GF-D8 (cell line): Measurements from ENCODE around the gene ALDH9A1.
"Not testable (repeated sequence)": the region's sequence is repeated elsewhere in the genome, so short reads cannot be mapped to it uniquely, and the experiment has no call there.

Experiments
- DNase-seq: peaks from one replicate; lab custom pipeline; 2025; lab: John Stamatoyannopoulos, UW

The ALDH9A1 gene

DNA sequence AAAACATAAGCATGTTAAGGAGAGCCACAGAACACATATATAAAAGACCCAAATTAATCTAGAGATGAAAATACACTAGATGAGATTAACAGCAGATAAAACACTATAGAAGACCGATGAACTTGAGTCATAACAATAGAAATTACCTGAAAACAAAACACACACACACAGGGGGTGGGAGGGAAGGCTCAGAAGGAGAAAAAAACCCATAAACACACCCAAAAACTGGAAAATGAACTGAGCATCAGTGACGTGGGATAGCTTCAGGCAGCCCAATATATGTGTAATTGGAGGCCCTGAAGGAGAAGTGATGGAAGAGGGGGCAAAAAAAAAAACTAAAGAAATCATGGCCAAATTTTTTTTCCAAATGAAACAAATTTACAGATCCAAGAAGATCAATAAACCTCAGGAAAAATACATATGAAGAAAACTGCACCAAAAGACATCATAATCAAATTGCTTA, 11.4 kb downstream of the ALDH9A1 start:
- no peak for DNase-seq

DNA sequence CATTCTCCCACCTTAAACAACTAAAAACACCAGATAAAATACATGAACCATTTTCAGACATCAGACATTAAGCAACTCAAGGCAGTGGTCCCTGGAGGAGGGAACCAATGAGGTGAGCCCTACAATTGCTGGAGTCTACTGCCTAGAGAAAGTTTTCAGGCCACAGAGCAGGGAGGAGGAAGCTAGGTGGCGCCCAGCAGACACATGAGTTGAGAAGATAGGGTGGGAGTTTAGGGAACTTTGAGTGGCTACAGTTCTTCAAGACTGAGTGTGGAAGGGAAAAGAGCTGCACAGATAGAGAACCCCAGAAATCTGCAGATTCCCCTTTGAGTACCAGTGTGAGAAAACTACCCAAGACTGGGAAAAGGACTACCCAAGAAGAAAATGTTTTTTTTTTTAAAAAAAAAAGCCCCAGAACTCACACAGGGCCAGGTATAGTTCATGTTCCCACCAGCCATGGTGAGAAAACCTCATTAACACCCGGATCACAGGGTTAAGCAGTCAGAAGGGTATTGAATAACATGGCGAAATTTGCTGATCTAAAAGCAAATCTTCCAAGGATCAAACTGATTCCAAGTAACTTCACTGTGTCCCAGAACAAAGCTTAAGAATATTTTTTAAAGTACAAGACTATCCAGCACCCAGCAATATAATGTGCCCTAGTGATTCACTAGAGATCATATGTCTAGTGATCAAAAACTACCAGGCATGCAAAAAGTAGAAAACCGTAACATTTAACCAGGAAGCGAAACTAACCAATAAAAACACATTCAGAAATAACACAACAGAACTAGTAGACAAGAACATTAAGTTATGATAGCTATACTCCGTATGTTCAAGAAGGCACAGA, 12.0 kb downstream of the ALDH9A1 start:
- DNase-seq = peak; percentile 3

GRCh38 chr1:165683848-165684485, 14.4 kb downstream of the ALDH9A1 start:
- no peak for DNase-seq

DNA sequence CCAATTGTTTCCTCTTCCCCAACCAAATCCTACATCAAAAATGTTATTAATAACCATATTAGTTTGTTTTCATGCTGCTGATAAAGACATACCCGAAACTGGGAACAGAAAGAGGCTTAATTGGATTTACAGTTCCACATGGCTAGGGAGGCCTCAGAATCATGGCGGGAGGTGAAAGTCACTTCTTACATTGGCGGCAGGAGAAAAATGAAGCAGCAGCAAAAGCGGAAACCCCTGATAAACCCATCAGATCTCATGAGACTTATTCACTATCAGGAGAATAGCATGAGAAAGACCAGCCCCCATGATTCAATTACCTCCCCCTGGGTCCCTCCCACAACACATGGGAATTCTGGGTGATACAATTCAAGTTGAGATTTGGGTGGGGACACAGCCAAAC, 17.6 kb downstream of the ALDH9A1 start:
- not testable (repeated sequence) for DNase-seq

DNA sequence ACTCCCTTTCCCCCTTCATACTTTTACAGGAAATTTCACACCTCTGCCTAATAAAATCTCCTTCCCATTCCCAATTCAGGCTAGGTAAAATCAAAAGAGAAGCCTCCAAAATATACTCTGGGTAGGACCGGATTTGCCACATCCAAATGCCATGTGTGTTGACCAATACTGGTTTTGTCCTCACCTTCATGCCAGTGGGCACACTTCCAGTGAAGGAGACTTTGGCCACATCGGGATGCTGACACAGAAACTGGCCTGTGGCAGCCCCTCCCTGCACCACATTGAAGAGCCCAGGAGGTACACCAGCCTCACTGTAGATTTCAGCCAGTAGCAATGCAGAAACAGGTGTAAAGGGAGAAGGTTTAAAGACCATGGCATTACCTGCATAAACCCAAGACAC, 18.1 kb downstream of the ALDH9A1 start:
- DNase-seq = no peak

DNA sequence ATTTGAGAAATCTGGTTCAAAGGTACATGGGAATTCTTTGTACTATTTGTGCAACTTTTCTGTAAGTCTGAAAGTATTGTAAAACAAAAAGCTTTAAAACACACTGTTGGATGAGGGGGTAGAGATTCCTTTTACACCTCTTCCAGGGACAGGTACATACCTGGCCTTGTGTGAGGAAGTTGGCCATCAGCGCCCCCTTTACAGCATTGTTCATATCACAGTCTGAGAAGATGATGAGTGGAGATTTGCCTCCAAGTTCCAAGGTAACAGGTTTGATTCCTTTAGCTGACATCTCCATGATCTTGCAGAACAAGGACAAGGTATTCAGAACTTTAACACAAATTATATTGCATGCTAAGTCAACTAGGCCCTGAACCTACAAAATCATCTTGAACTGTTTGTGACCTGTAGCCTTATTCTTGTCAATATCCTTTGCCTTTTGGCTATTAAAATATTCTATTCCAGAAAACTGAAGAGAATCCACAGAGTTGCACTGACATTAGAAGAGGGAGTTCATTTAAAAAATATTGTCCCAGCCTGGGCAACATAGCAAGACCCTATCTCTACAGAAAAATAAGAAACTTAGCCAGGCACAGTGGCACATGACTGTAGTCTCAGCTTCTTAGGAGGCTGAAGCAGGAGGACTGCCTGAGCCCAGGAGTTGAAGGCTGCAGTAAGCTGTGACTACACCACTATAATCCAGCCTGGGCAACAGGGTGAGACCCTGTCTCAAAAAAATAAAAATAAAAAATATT, 18.9 kb downstream of the ALDH9A1 start:
- no peak for DNase-seq

DNA sequence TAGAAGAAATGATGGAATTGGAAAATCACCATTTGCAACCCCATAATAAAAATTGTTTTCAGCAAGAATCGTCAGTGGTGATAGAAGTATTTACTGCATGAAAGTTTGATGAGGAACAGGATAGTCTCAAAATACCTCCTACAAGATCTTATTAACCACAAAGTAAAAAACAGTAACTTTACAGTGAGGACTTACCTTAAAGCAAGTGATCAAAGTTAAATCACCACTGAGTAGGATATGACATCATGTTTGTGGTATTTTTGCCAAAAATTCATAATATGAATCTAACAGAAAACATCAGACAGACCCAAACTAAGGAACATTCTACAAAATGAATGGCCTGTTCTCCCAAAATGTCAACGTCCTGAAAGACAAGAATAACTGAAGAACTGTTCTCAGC, 19.9 kb downstream of the ALDH9A1 start:
- DNase-seq = no peak

DNA sequence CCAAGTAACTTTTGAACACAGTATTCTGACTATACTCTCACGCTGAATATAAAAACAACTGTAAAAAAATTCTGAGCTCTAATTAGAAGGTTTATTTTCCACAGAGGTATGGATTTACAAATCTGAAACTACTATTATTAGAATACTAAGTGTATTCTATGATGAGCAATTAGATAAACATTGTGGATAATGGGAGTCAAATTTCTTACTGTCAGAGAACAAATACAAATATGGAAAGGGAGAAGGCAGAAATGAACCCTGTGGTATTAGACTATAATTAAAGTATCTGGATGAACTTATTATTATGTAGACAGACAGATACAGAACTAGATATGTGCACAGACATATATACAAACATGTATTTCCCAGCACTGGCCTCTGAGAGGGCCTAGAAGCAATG, 22.6 kb downstream of the ALDH9A1 start:
- DNase-seq = no peak

GRCh38 chr1:165674599-165674998, 23.8 kb downstream of the ALDH9A1 start:
- DNase-seq = no peak

DNA sequence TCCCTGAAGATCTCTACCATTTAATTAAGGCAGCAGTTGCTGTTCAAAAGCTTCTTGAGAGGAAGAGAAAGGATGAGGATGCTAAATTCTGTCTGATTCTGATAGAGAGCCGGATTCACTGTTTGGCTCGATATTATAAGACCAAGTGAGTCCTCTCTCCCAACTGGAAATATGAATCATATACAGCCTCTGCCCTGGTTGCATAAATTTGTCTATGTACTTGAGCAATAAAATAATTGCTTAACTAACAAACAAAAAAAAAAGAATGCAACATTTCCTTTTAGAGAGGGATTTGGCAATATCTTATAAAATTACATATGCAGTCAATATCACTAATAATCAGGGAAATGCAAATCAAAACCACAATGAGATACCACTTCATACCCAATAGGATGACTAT, 26.8 kb downstream of the ALDH9A1 start:
- DNase-seq = no peak

DNA sequence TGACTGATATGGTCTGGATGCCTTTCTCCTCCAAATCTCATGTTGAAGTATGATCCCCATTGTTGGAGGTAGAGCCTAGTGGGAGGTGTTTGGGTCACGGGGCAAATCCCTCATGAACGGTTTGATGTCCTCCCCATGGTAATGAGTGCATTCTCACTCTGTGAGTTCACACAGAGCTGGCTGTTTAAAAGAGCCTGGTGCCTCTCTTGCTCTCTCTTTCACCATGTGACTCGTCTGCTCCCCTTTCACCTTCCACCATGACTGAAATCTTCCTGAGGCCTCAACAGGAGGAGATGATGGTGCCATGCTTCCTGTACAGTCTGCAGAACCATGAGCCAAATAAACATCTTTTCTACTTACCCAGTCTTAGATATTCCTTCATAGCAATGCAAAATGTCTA, 30.2 kb downstream of the ALDH9A1 start:
- no peak for DNase-seq

DNA sequence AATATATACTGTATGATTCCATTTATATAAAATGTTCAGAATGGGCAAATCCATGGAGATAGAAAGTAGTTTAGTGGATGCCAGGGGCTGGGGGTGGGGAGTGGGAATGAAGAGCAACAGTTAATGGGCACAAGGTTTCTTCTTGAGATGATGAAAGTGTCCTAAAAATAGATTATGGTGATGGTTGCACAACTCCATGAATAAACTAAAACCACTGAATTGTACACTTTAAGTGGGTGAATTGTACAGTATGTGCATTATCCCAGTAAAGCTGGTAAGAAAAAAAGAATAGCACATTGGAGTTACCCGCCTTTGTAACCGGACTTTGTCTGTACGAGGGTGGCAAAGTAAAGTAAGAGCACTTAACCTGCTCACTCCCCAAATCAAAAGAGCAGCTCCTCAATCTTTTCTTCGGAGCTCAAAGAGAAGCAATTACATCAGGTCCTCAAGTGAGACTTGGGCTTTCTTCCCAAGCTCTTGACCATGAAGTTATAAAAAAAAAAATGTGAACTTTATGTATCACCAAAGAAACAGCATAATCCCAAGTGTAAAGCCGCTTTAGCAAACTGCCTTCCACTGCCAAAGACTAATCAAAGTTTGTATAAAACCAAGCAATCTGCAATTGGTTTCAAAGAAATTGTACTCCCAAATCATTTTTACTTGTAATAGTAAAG, 32.1 kb downstream of the ALDH9A1 start:
- DNase-seq = peak; percentile 9

- DNase-seq = no peak
Measured at GRCh38 chr1:165662186-165662585, 36.2 kb downstream of the ALDH9A1 start.

GRCh38 chr1:165661703-165662102, 36.7 kb downstream of the ALDH9A1 start:
- DNase-seq = no peak

- no peak for DNase-seq
Measured at GRCh38 chr1:165659581-165659895, 38.8 kb downstream of the ALDH9A1 start.

GRCh38 chr1:165658766-165659580, 39.4 kb downstream of the ALDH9A1 start:
- DNase-seq = not testable (repeated sequence)

DNA sequence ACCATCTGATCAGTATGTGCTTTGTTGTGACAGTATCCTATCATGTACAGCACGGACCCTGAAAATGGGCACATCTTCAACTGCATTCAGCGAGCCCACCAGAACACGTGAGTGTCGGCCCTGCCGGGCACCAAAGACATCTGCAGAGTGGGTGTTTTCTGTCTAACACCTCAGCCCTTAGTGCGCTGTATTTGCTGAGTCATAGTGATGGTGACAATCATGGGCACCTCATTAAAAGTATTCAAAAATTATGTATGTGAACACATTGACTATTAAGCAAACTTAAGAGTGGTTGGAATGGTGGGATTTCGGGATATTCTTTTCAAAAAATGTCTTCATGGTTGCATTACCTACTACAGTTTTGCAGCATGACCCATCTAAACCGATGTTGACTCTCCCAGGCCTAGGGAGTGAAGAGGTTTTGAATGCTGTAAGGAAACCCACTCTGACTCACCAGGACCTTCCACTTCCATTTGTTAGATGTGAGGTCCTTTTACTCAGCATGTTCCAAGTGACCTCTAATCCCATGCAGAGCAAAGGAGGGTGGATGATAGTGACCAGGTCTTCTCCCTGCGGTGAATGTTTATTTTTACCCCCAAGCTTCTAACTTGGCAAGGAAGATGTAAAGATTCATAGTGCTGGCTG, 47.3 kb downstream of the ALDH9A1 start:
- no peak for DNase-seq

DNA sequence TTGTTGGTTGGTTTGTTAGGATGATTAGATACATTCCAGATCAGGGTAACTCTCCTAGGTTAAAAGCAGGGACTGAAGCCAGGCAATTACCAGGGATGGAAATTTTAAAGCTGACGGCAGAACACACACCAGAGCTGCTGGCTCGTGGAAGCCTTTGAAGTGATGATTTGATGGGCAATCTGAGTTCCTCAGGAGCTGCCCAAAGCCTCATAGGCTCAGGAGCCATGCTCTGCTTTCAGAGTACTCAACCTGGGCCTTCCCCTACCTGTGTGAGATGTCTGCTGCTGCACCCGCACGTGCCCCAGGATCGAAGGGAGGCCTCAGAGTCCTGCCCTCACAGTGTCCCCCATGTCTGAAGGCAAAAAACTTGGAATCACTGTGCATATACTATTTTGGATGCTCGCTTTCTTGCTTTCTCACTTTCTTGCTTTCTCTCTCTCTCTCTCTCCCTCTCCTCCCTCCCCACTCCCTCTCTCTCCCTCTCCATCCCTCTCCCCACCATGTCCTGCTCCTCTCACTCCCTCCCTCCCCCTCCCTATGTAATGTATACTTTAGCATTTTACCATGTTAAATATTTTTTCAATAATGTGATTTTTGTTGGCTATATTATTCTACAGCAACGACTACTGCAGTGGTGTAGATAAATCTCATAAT, 49.3 kb downstream of the ALDH9A1 start:
- no peak for DNase-seq

- no peak for DNase-seq
Measured at GRCh38 chr1:165647970-165648369, 50.4 kb downstream of the ALDH9A1 start.

GRCh38 chr1:165647517-165647916, 50.8 kb downstream of the ALDH9A1 start:
- no peak for DNase-seq
